HG02759 (cell line): ENCODE results near the gene SLC49A3.
"Not testable (repeated sequence)": the region's sequence is repeated elsewhere in the genome, so short reads cannot be mapped to it uniquely, and the experiment has no call there.

ENCODE experiments used
- ATAC-seq: cut with Tn5 transposase; IDR thresholded peaks from one replicate; pipeline ENCODE4 v1.9.1; 2021; ENCODE audit warnings: mild to moderate bottlenecking, moderate library complexity; ENCODE audit not compliant: unreplicated experiment

SLC49A3 gene

GRCh38 chr4:688854-689681 lies at the start of gene SLC49A3:
Gene SLC49A3, minus strand, starts transcription at chr4:689151. Its CDS starts 24 bp downstream, at chr4:689127.
- no peak for ATAC-seq

DNA sequence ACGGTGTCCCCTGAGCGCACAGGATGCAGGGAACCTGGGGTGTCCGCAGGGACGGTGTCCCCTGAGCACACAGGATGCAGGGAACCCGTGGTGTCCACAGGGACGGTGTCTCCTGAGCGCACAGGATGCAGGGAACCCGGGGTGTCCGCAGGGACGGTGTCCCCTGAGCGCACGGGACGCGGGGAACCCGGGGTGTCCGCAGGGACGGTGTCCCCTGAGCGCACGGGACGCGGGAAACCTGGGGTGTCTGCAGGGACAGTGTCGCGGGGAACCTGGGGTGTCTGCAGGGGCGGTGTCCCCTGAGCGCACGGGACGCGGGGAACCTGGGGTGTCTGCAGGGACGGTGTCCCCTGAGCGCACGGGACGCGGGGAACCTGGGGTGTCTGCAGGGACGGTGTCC lies 47.6 kb upstream of the SLC49A3 start:
- not testable (repeated sequence) for ATAC-seq

DNA sequence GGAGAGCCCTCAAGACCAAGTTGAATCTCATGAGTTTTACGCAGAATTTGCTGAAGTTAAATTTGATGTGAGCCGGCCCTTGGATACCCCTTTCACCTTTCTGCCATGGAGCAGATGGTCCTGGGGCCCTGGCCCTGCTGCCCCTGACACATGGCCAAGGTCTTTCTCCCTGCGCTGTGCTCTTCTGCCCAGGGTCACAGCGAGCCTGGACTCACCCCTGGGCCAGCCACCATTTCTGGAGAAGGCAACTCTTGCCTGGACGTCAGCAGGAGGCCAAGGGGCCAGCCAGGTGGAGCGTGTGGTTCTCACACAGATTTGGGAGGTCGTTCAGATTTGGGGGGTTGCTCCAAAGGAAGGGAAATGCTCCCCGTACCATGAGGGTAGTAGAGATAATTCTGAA lies 46.6 kb upstream of the SLC49A3 start:
- no peak for ATAC-seq

DNA sequence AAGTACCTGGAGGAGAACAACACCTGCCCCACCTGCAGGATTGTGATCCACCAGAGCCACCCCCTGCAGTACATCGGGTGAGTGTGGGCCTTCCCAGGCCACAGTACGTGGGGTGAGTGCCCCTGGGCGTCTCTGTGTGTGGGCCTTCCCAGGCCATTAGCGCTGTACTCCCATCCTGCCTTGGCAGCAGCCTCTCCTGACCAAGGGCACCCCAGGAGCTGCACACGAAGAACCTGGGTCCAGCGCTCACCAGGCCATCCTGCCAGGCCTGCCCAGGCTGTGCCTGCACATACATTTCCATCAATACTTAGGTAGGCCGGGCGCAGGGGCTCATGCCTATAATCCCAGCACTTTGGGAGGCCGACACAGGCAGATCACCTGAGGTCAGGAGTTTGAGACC lies 46.0 kb upstream of the SLC49A3 start:
- no peak for ATAC-seq

DNA sequence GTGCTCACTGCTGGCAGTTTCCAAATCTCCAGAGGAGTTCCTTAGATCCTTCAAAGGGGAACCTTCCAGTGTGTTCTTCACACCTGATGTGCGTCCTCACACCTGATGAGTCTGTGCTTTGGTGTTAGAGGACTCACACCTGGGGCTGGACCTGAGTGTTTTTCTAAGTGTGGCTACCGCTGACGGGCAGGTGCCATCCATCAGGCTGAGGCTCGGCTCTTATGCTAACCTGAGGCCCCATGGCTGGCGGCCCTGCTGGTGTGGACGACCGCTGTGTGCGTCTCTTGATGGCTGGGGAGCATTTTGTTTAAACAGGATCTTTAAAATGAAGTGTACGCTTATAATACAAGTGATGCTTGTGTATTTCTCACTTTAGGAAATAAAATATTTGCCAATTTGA lies 45.1 kb upstream of the SLC49A3 start:
- no peak for ATAC-seq

GRCh38 chr4:733631-733980 lies 44.7 kb upstream of the SLC49A3 start:
- ATAC-seq = no peak

GRCh38 chr4:732911-733630 lies 44.1 kb upstream of the SLC49A3 start:
- no peak for ATAC-seq

- ATAC-seq = no peak
Observed at GRCh38 chr4:732486-732885, 43.5 kb upstream of the SLC49A3 start.

GRCh38 chr4:731954-732353 lies 43.0 kb upstream of the SLC49A3 start:
- ATAC-seq = not testable (repeated sequence)

- ATAC-seq = not testable (repeated sequence)
Observed at GRCh38 chr4:730946-731904, 42.3 kb upstream of the SLC49A3 start.

DNA sequence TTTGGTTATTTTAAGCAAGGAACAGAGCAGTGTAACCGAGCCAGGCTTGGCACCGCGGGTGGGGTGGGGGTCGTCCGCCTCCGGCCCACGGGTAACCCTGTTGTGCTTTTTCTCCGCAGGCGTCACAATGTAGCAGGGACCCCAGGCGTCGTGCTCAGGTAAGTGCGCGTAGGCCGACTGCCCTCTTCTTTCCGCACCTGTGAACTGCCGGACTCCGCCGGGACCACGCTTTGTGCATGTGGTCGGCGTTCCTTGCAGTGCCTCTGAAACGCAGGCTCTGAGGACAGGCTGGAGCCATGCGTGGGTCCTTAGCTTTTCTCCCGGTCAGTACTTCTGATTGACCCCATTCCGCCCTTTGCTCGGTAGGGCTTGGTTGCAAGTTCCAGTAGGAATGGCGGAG lies 41.6 kb upstream of the SLC49A3 start:
- no peak for ATAC-seq

DNA sequence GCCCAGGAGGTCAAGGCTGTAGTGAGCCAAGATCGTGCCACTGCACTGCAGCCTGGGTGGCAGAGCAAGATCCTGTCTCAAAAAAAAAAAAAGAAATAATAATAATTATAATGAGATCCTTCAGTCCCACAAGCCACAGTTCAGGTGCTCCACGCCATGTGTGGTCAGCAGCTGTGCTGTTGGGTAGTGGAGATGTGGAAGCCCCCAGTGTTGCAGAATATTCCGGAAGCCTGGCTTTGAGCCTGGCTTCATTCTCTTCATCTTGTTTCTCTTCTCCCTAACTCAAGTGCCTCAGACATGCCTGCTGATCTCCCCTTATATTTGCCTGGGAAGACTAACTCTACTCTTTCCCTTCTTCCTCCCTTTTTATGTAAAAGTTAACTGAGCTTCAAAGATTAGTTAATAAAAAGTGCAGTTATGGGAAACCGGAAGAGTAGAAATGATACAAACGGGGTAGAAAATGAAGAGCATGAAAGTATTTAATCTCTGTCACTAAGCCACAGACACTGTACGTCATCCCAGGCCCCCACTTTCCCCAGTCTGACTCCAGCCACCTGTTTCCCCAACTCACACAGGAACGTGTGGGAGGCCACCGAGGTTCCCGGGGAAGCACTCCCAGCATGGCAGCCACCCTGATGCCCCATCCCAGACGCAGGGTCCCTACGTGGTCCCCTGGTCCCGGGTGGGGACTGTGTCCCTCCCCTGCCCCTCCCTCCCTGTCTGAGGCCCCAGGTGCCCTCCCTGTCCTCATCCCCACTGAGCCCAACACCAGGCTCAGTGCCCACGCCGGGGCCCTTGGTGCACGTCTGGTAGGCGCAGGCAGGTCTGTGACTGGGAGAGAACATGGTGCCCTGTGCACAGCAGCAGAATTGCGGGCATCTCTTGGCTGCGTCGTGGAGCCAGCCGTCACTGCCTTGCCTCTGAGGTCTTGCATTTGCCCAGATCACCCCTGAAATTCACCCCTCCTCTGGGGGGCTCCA lies 40.7 kb upstream of the SLC49A3 start:
- no peak for ATAC-seq

- no peak for ATAC-seq
Observed at GRCh38 chr4:727576-727975, 38.6 kb upstream of the SLC49A3 start.

GRCh38 chr4:726838-727237 lies 37.9 kb upstream of the SLC49A3 start:
- ATAC-seq = no peak

GRCh38 chr4:726235-726787 lies 37.4 kb upstream of the SLC49A3 start:
- ATAC-seq = no peak

GRCh38 chr4:725391-726234 lies 36.7 kb upstream of the SLC49A3 start:
- no peak for ATAC-seq

DNA sequence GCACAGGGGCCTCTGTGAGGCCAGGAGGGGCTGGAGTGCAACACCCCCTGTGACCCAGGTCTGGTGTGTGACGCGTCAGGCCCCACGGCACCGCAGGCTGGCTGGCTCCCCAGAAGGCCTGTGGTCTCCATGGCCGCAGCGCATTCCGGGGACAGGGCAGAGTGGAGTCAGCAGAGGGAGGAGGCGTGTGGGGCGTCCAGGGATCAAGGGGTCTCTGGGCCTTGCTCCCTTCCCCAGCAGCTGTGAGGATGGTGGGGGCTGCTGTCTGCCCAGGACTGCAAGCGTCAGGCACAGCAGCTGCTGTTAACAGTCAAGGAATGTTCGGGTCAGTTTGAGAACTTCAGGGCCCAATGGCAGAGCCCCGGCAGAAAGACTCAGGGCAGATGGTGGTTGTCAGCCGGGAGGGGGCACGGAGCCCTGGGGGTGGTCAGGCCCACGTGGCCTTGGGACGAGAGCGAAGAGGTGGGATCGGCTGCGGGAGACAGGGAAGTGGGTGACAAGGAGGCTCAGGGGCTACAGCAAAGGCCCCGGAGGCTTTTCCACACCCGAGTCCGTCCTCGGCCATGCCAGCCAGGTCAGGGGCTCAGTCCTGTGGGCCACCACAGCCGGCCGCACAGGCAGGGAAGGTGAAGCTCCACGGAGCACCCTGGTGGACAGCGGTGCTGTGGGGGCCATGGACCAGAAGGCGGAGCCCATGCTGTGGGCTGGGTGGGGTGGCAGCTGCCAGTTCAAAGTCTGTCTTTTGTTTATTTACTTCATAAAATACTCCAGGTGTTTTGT lies 35.0 kb upstream of the SLC49A3 start:
- no peak for ATAC-seq

GRCh38 chr4:722851-723360 lies 34.0 kb upstream of the SLC49A3 start:
- ATAC-seq = no peak
